ENCODE measurements around the gene COL26A1.

COL26A1 gene

GRCh38 chr7:101321491-101322401, 40.9 kb upstream of the COL26A1 start, which contains the start of gene IFT22:
Gene IFT22, minus strand, starts transcription at chr7:101321812. Its CDS starts 103 bp downstream, at chr7:101321709.
- Histone ChIP-seq H2BK120ac (ENCODE audit: low read depth, low read length) (peak within 1 kb of the TSS; percentile 19), H4K8ac (ENCODE audit: low read length) (peak within 1 kb of the TSS; percentile 99), H2BK12ac (ENCODE audit: low read length in 2 of 2) (no peak within 1 kb of the TSS), H3K18ac (ENCODE audit: low read depth in 1 of 2, low read length in 2 of 2) (peak within 1 kb of the TSS; percentile 88 to 92), H3K23ac (ENCODE audit: low read length in 2 of 2) (peak within 1 kb of the TSS in 1 of 2 experiments; percentile 70), H2AFZ (ENCODE audit: low read depth, low read length) (peak within 1 kb of the TSS; percentile 79), H3K27me3 (ENCODE audit: control insufficient read depth in 1 of 2, insufficient read depth in 1 of 2, low read length in 2 of 2) (peaks cover 0 to 15% of the 10 kb centered on the region in 2 experiments), H3K4me3 (ENCODE audit: insufficient read depth in 1 of 2, low read depth in 1 of 2, low read length in 2 of 2) (peak within 1 kb of the TSS; percentile 88 to 99), H2BK5ac (ENCODE audit: low read depth, low read length, poor library complexity, severe bottlenecking) (peak within 1 kb of the TSS; percentile 53), H3K9ac (ENCODE audit: low read length) (peak within 1 kb of the TSS; percentile 96), H3K4ac (ENCODE audit: low read depth in 1 of 2, low read length in 2 of 2) (peak within 1 kb of the TSS; percentile 46 to 73), H3K27ac (ENCODE audit: low read length, poor library complexity, severe bottlenecking) (peak within 1 kb of the TSS; percentile 82), H4K91ac (ENCODE audit: low read length) (peak within 1 kb of the TSS; percentile 90), H3K9me3 (ENCODE audit: control insufficient read depth, low read length) (no peaks in the 10 kb centered on the region), H3K4me2 (ENCODE audit: low read length, poor library complexity, severe bottlenecking) (peak within 1 kb of the TSS; percentile 89), H3K14ac (ENCODE audit: low read length in 2 of 2) (peak within 1 kb of the TSS in 1 of 2 experiments; percentile 61), H2AK5ac (ENCODE audit: low read length, severe bottlenecking) (peak within 1 kb of the TSS; percentile 35), H3K4me1 (ENCODE audit: control insufficient read depth, insufficient read depth, low read depth, low read length) (peaks cover 7% of the 10 kb centered on the region), H3K36me3 (ENCODE audit: control insufficient read depth in 1 of 2, insufficient read depth in 2 of 2, low read depth in 1 of 2, low read length in 2 of 2) (peaks cover 16 to 18% of the 10 kb centered on the region in 2 experiments), H2BK15ac (ENCODE audit: low read depth, poor library complexity, severe bottlenecking) (peak within 1 kb of the TSS; percentile 84), H3K79me1 (replicated peaks; ENCODE audit: low read length, poor library complexity, severe bottlenecking) (peaks cover 14% of the 10 kb centered on the region)
- WGBS: 3% methylated on average over 65 of the region's 69 CpGs
- peak; percentile 93 for DNase-seq

- no peaks in the 10 kb centered on the region for H3K36me3 ChIP-seq (ENCODE audit: control insufficient read depth in 1 of 2, insufficient read depth in 2 of 2, low read depth in 1 of 2, low read length in 2 of 2)
- no peak overlapping the region for H3K9ac ChIP-seq (ENCODE audit: low read length)
- WGBS: 91% methylated on average over 5 of the region's 5 CpGs
- H3K4me3 ChIP-seq (ENCODE audit: insufficient read depth in 1 of 2, low read depth in 1 of 2, low read length in 2 of 2): no peak overlapping the region
- no peak overlapping the region for H3K27ac ChIP-seq (ENCODE audit: low read length, poor library complexity, severe bottlenecking)
- no peak overlapping the region for H3K18ac ChIP-seq (ENCODE audit: low read depth in 1 of 2, low read length in 2 of 2)
- no peak overlapping the region for H3K4ac ChIP-seq (ENCODE audit: low read depth in 1 of 2, low read length in 2 of 2)
- H3K4me1 ChIP-seq (ENCODE audit: control insufficient read depth, insufficient read depth, low read depth, low read length): no peaks in the 10 kb centered on the region
- no peak overlapping the region for H2AK5ac ChIP-seq (ENCODE audit: low read length, severe bottlenecking)
- H2BK15ac ChIP-seq (ENCODE audit: low read depth, poor library complexity, severe bottlenecking): no peak overlapping the region
- no peaks in the 10 kb centered on the region for H3K9me3 ChIP-seq (ENCODE audit: control insufficient read depth, low read length)
- H4K91ac ChIP-seq (ENCODE audit: low read length): no peak overlapping the region
- peaks cover 0 to 24% of the 10 kb centered on the region in 2 experiments for H3K27me3 ChIP-seq (ENCODE audit: control insufficient read depth in 1 of 2, insufficient read depth in 1 of 2, low read length in 2 of 2)
- H4K8ac ChIP-seq (ENCODE audit: low read length): no peak overlapping the region
- H2AFZ ChIP-seq (ENCODE audit: low read depth, low read length): no peak overlapping the region
- H2BK12ac ChIP-seq (ENCODE audit: low read length in 2 of 2): no peak overlapping the region
- no peak for DNase-seq
- H3K79me1 ChIP-seq (replicated peaks; ENCODE audit: low read length, poor library complexity, severe bottlenecking): no peaks in the 10 kb centered on the region
- no peak overlapping the region for H3K23ac ChIP-seq (ENCODE audit: low read length in 2 of 2)
- H3K4me2 ChIP-seq (ENCODE audit: low read length, poor library complexity, severe bottlenecking): no peak overlapping the region
- no peak overlapping the region for H2BK5ac ChIP-seq (ENCODE audit: low read depth, low read length, poor library complexity, severe bottlenecking)
- no peak overlapping the region for H3K14ac ChIP-seq (ENCODE audit: low read length in 2 of 2)
- no peak overlapping the region for H2BK120ac ChIP-seq (ENCODE audit: low read depth, low read length)
These were observed 34.5 kb upstream of the COL26A1 start for GRCh38 chr7:101328159-101328558.

GRCh38 chr7:101330011-101330484, 32.6 kb upstream of the COL26A1 start:
- no peak overlapping the region for H3K9ac ChIP-seq (ENCODE audit: low read length)
- no peak overlapping the region for H3K18ac ChIP-seq (ENCODE audit: low read depth in 1 of 2, low read length in 2 of 2)
- no peak overlapping the region for H4K91ac ChIP-seq (ENCODE audit: low read length)
- no peaks in the 10 kb centered on the region for H3K4me1 ChIP-seq (ENCODE audit: control insufficient read depth, insufficient read depth, low read depth, low read length)
- H2BK15ac ChIP-seq (ENCODE audit: low read depth, poor library complexity, severe bottlenecking): no peak overlapping the region
- H3K4me3 ChIP-seq (ENCODE audit: insufficient read depth in 1 of 2, low read depth in 1 of 2, low read length in 2 of 2): no peak overlapping the region
- H3K14ac ChIP-seq (ENCODE audit: low read length in 2 of 2): no peak overlapping the region
- 34% methylated on average over 15 of the region's 15 CpGs for WGBS
- H2BK120ac ChIP-seq (ENCODE audit: low read depth, low read length): no peak overlapping the region
- H2BK12ac ChIP-seq (ENCODE audit: low read length in 2 of 2): no peak overlapping the region
- DNase-seq: no peak
- no peak overlapping the region for H2AK5ac ChIP-seq (ENCODE audit: low read length, severe bottlenecking)
- no peak overlapping the region for H2AFZ ChIP-seq (ENCODE audit: low read depth, low read length)
- H3K27ac ChIP-seq (ENCODE audit: low read length, poor library complexity, severe bottlenecking): no peak overlapping the region
- H3K4ac ChIP-seq (ENCODE audit: low read depth in 1 of 2, low read length in 2 of 2): no peak overlapping the region
- no peaks in the 10 kb centered on the region for H3K9me3 ChIP-seq (ENCODE audit: control insufficient read depth, low read length)
- H3K4me2 ChIP-seq (ENCODE audit: low read length, poor library complexity, severe bottlenecking): no peak overlapping the region
- H3K27me3 ChIP-seq (ENCODE audit: control insufficient read depth in 1 of 2, insufficient read depth in 1 of 2, low read length in 2 of 2): peaks cover 0 to 22% of the 10 kb centered on the region in 2 experiments
- H3K79me1 ChIP-seq (replicated peaks; ENCODE audit: low read length, poor library complexity, severe bottlenecking): no peaks in the 10 kb centered on the region
- no peak overlapping the region for H4K8ac ChIP-seq (ENCODE audit: low read length)
- H3K36me3 ChIP-seq (ENCODE audit: control insufficient read depth in 1 of 2, insufficient read depth in 2 of 2, low read depth in 1 of 2, low read length in 2 of 2): no peaks in the 10 kb centered on the region
- H2BK5ac ChIP-seq (ENCODE audit: low read depth, low read length, poor library complexity, severe bottlenecking): no peak overlapping the region
- no peak overlapping the region for H3K23ac ChIP-seq (ENCODE audit: low read length in 2 of 2)

- H3K27ac ChIP-seq (ENCODE audit: low read length, poor library complexity, severe bottlenecking): no peak overlapping the region
- no peak overlapping the region for H2AFZ ChIP-seq (ENCODE audit: low read depth, low read length)
- no peak overlapping the region for H2BK5ac ChIP-seq (ENCODE audit: low read depth, low read length, poor library complexity, severe bottlenecking)
- H2BK15ac ChIP-seq (ENCODE audit: low read depth, poor library complexity, severe bottlenecking): no peak overlapping the region
- H3K79me1 ChIP-seq (replicated peaks; ENCODE audit: low read length, poor library complexity, severe bottlenecking): no peaks in the 10 kb centered on the region
- H3K4me1 ChIP-seq (ENCODE audit: control insufficient read depth, insufficient read depth, low read depth, low read length): no peaks in the 10 kb centered on the region
- H2BK12ac ChIP-seq (ENCODE audit: low read length in 2 of 2): no peak overlapping the region
- H3K4ac ChIP-seq (ENCODE audit: low read depth in 1 of 2, low read length in 2 of 2): no peak overlapping the region
- H3K36me3 ChIP-seq (ENCODE audit: control insufficient read depth in 1 of 2, insufficient read depth in 2 of 2, low read depth in 1 of 2, low read length in 2 of 2): no peaks in the 10 kb centered on the region
- no peak overlapping the region for H3K9ac ChIP-seq (ENCODE audit: low read length)
- no peak overlapping the region for H2AK5ac ChIP-seq (ENCODE audit: low read length, severe bottlenecking)
- 93% methylated on average over 8 of the region's 8 CpGs for WGBS
- H3K4me3 ChIP-seq (ENCODE audit: insufficient read depth in 1 of 2, low read depth in 1 of 2, low read length in 2 of 2): no peak overlapping the region
- H3K4me2 ChIP-seq (ENCODE audit: low read length, poor library complexity, severe bottlenecking): no peak overlapping the region
- H3K14ac ChIP-seq (ENCODE audit: low read length in 2 of 2): no peak overlapping the region
- H2BK120ac ChIP-seq (ENCODE audit: low read depth, low read length): no peak overlapping the region
- no peak overlapping the region for H4K8ac ChIP-seq (ENCODE audit: low read length)
- no peak for DNase-seq
- H3K27me3 ChIP-seq (ENCODE audit: control insufficient read depth in 1 of 2, insufficient read depth in 1 of 2, low read length in 2 of 2): peaks cover 0 to 24% of the 10 kb centered on the region in 2 experiments
- H3K9me3 ChIP-seq (ENCODE audit: control insufficient read depth, low read length): no peaks in the 10 kb centered on the region
- H4K91ac ChIP-seq (ENCODE audit: low read length): no peak overlapping the region
- H3K18ac ChIP-seq (ENCODE audit: low read depth in 1 of 2, low read length in 2 of 2): no peak overlapping the region
- no peak overlapping the region for H3K23ac ChIP-seq (ENCODE audit: low read length in 2 of 2)
These were observed 30.6 kb upstream of the COL26A1 start for GRCh38 chr7:101332026-101332425.

All from mesenchymal stem cell (in vitro differentiated cells and primary cell).